Suprapubic skin (tissue), 3 donors: ENCODE data around the gene CDKN2AIPNL.

Experiments used
- CTCF ChIP-seq, 2 donors: fragments of 200-600 bp in 1 of 2; fragments of 450-650 bp in 1 of 2; sonication (generic) in 1 of 2; IDR thresholded peaks; one replicate each; pipeline ENCODE4 v1.5.1; 2016 to 2019; ENCODE audit warnings: antibody characterized with exemption in 2 of 2, mild to moderate bottlenecking in 1 of 2, moderate library complexity in 1 of 2
- EP300 ChIP-seq: sonication (generic); formaldehyde crosslinking; IDR thresholded peaks from one replicate; pipeline ENCODE4 v1.6.1; 2017; ENCODE audit warnings: antibody characterized with exemption

- TF ChIP-seq CTCF (IDR thresholded peaks at IDR 0.05) (peak; percentile 50 to 79), EP300 (no peak)
These were observed at the start of gene CDKN2AIPNL for GRCh38 chr5:134411546-134412266.
